Measurements from ENCODE around the gene ENOX1.

ENOX1 gene

GRCh38 chr13:43697323-43697722 lies 89.4 kb downstream of the ENOX1 start:
- ATAC-seq (ENCODE audit: insufficient read depth, low read depth) = no peak
- Histone ChIP-seq H4K20me1 (ENCODE audit: insufficient read depth, low read length) (no peaks in the 10 kb centered on the region), H3K4me1 (ENCODE audit: insufficient read depth, low read length) (no peaks in the 10 kb centered on the region), H2AFZ (ENCODE audit: low read depth, low read length) (no peak overlapping the region), H3K4me3 (ENCODE audit: low read depth in 1 of 2, low read length in 2 of 2) (no peak overlapping the region), H3K27ac (ENCODE audit: low read length) (no peak overlapping the region), H3K79me2 (ENCODE audit: insufficient read depth, low read length) (no peaks in the 10 kb centered on the region), H3K9ac (ENCODE audit: low read depth, low read length) (no peak overlapping the region), H3K4me2 (ENCODE audit: insufficient read depth, low read length) (no peak overlapping the region), H3K9me3 (ENCODE audit: insufficient read depth, low read length, severe bottlenecking) (no peaks in the 10 kb centered on the region), H3K27me3 (ENCODE audit: insufficient read depth, low read length, poor library complexity) (peaks cover 13% of the 10 kb centered on the region), H3K36me3 (ENCODE audit: insufficient read depth, low read length) (no peaks in the 10 kb centered on the region)
- no peak for DNase-seq
- TF ChIP-seq EZH2 (IDR thresholded peaks at IDR 0.05; ENCODE audit: borderline replicate concordance, low read depth, low read length, severe bottlenecking) (no peak), CTCF (IDR thresholded peaks at IDR 0.05; ENCODE audit: borderline replicate concordance, extremely low read depth, low read length, poor library complexity, severe bottlenecking) (no peak)

GRCh38 chr13:43694146-43694664 lies 92.6 kb downstream of the ENOX1 start:
- ATAC-seq (ENCODE audit: insufficient read depth, low read depth) = no peak
- H3K9ac ChIP-seq (ENCODE audit: low read depth, low read length) = no peak overlapping the region
- no peaks in the 10 kb centered on the region for H4K20me1 ChIP-seq (ENCODE audit: insufficient read depth, low read length)
- H3K79me2 ChIP-seq (ENCODE audit: insufficient read depth, low read length) = no peaks in the 10 kb centered on the region
- H2AFZ ChIP-seq (ENCODE audit: low read depth, low read length) = no peak overlapping the region
- no peak for TF ChIP-seq CTCF (IDR thresholded peaks at IDR 0.05; ENCODE audit: borderline replicate concordance, extremely low read depth, low read length, poor library complexity, severe bottlenecking)
- no peak for TF ChIP-seq EZH2 (IDR thresholded peaks at IDR 0.05; ENCODE audit: borderline replicate concordance, low read depth, low read length, severe bottlenecking)
- no peaks in the 10 kb centered on the region for H3K36me3 ChIP-seq (ENCODE audit: insufficient read depth, low read length)
- peaks cover 13% of the 10 kb centered on the region for H3K27me3 ChIP-seq (ENCODE audit: insufficient read depth, low read length, poor library complexity)
- no peak overlapping the region for H3K4me3 ChIP-seq (ENCODE audit: low read depth in 1 of 2, low read length in 2 of 2)
- H3K9me3 ChIP-seq (ENCODE audit: insufficient read depth, low read length, severe bottlenecking) = no peaks in the 10 kb centered on the region
- no peak overlapping the region for H3K27ac ChIP-seq (ENCODE audit: low read length)
- H3K4me2 ChIP-seq (ENCODE audit: insufficient read depth, low read length) = no peak overlapping the region
- DNase-seq = no peak
- H3K4me1 ChIP-seq (ENCODE audit: insufficient read depth, low read length) = no peaks in the 10 kb centered on the region

- H2AFZ ChIP-seq (ENCODE audit: low read depth, low read length) = no peak overlapping the region
- DNase-seq = no peak
- peaks cover 9% of the 10 kb centered on the region for H3K27me3 ChIP-seq (ENCODE audit: insufficient read depth, low read length, poor library complexity)
- H3K4me3 ChIP-seq (ENCODE audit: low read depth in 1 of 2, low read length in 2 of 2) = no peak overlapping the region
- TF ChIP-seq EZH2 (IDR thresholded peaks at IDR 0.05; ENCODE audit: borderline replicate concordance, low read depth, low read length, severe bottlenecking) (no peak), CTCF (IDR thresholded peaks at IDR 0.05; ENCODE audit: borderline replicate concordance, extremely low read depth, low read length, poor library complexity, severe bottlenecking) (no peak)
- ATAC-seq (ENCODE audit: insufficient read depth, low read depth) = no peak
- H3K4me2 ChIP-seq (ENCODE audit: insufficient read depth, low read length) = no peak overlapping the region
- H3K4me1 ChIP-seq (ENCODE audit: insufficient read depth, low read length) = no peaks in the 10 kb centered on the region
- H3K9me3 ChIP-seq (ENCODE audit: insufficient read depth, low read length, severe bottlenecking) = no peaks in the 10 kb centered on the region
- H3K9ac ChIP-seq (ENCODE audit: low read depth, low read length) = no peak overlapping the region
- H4K20me1 ChIP-seq (ENCODE audit: insufficient read depth, low read length) = no peaks in the 10 kb centered on the region
- no peaks in the 10 kb centered on the region for H3K79me2 ChIP-seq (ENCODE audit: insufficient read depth, low read length)
- no peak overlapping the region for H3K27ac ChIP-seq (ENCODE audit: low read length)
- H3K36me3 ChIP-seq (ENCODE audit: insufficient read depth, low read length) = no peaks in the 10 kb centered on the region
Observed at GRCh38 chr13:43693639-43694038, 93.1 kb downstream of the ENOX1 start.
